MCF 10A (cell line): ENCODE measurements around the gene ZNF275. TPM values are rescaled to one million over a fixed set of nuclear protein-coding genes. Genes with fewer than 3 reads are reported as not detected.

Source experiments
- BruUV-seq: library from RNA; stranded (reverse); fragments of 400-500 nt; replicated peaks from 2 replicates; lab custom pipeline; 2021; lab: Mats Ljungman, UMichigan
- CTCF ChIA-PET: fragments of 300-600 bp; sonication (Branson Sonifier 250); formaldehyde crosslinking; extraction: SDS; loops from one replicate; lab custom pipeline; 2021; ENCODE audit warnings: antibody characterized with exemption, inconsistent platforms; lab: Yijun Ruan, JAX
- POLR2A ChIA-PET: fragments of 300-600, 350-650 bp; sonication (Branson Sonifier 250); formaldehyde crosslinking; extraction: SDS; loops from one replicate; lab custom pipeline; 2020; ENCODE audit warnings: antibody characterized with exemption, inconsistent platforms; lab: Yijun Ruan, JAX
- DNase-seq: peaks from one replicate; pipeline ENCODE4 v3.0.0-alpha.2; 2018; ENCODE audit not compliant: unreplicated experiment
- H3K27ac Mint-ChIP-seq: one replicate; pipeline ENCODE4 v1.8.0; 2022; ENCODE audit warnings: mild to moderate bottlenecking, low read depth, mixed read lengths; ENCODE audit not compliant: unreplicated experiment
- H3K27me3 Mint-ChIP-seq: one replicate; pipeline ENCODE4 v1.8.0; 2022; ENCODE audit warnings: mixed read lengths; ENCODE audit not compliant: insufficient read depth, unreplicated experiment
- H3K36me3 Mint-ChIP-seq: one replicate; pipeline ENCODE4 v1.8.0; 2022; ENCODE audit warnings: mild to moderate bottlenecking, moderate library complexity, mixed read lengths; ENCODE audit not compliant: insufficient read depth, unreplicated experiment
- H3K4me1 Mint-ChIP-seq: one replicate; pipeline ENCODE4 v1.8.0; 2022; ENCODE audit warnings: mixed read lengths; ENCODE audit not compliant: insufficient read depth, unreplicated experiment
- H3K4me3 Mint-ChIP-seq: one replicate; pipeline ENCODE4 v1.8.0; 2022; ENCODE audit warnings: mild to moderate bottlenecking, moderate library complexity, mixed read lengths; ENCODE audit not compliant: unreplicated experiment
- H3K9me3 Mint-ChIP-seq: one replicate; pipeline ENCODE4 v1.8.0; 2022; ENCODE audit warnings: mixed read lengths; ENCODE audit not compliant: unreplicated experiment
- intact Hi-C: fragments of 100-400 bp; cut with micrococcal nuclease; formaldehyde crosslinking; loops from 2 replicates; pipeline ENCODE4 v1.14.1; 2022
- total RNA-seq: library from RNA; stranded (reverse); gene quantifications from 2 replicates; pipeline ENCODE4 v1.2.3, GENCODE V29; 2022
- TF ChIP-seq, protein P1 (sequence below): fragments of 200-600 bp; IDR thresholded peaks from one replicate; pipeline ENCODE4 v1.8.0; 2022; ENCODE audit warnings: antibody characterized with exemption, mild to moderate bottlenecking; ENCODE audit not compliant: unreplicated experiment

Gene ZNF275
- total RNA-seq, 1 experiment from 2014 or later = 10.7 TPM

DNA sequence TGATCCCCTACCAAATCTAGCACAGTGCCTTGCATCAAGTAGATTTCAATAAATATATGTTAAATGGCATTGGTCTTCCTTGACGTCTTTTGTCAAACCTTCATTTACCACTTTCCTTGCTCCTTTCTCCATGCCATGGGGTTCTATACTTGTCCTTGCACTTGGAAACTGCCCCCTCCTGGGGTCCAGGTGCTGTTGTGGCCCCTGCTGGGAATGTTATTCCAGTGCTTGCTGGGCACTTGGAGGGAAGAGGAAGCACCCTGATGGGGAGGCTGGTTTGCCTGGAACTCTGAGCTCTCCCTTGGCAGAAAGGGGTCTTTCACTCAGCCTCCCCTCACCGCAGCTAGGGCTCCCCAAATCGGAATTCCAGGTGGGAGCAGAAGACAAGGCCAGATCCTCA is 18.9 kb downstream of the ZNF275 start:
- Mint-ChIP-seq H3K27ac (no peak overlapping the region), H3K4me1 (no peaks in the 10 kb centered on the region), H3K36me3 (no peaks in the 10 kb centered on the region), H3K4me3 (no peak overlapping the region), H3K9me3 (no peaks in the 10 kb centered on the region), H3K27me3 (no peaks in the 10 kb centered on the region)
- TF ChIP-seq, protein P1, sequence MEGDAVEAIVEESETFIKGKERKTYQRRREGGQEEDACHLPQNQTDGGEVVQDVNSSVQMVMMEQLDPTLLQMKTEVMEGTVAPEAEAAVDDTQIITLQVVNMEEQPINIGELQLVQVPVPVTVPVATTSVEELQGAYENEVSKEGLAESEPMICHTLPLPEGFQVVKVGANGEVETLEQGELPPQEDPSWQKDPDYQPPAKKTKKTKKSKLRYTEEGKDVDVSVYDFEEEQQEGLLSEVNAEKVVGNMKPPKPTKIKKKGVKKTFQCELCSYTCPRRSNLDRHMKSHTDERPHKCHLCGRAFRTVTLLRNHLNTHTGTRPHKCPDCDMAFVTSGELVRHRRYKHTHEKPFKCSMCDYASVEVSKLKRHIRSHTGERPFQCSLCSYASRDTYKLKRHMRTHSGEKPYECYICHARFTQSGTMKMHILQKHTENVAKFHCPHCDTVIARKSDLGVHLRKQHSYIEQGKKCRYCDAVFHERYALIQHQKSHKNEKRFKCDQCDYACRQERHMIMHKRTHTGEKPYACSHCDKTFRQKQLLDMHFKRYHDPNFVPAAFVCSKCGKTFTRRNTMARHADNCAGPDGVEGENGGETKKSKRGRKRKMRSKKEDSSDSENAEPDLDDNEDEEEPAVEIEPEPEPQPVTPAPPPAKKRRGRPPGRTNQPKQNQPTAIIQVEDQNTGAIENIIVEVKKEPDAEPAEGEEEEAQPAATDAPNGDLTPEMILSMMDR = no peak
- no peak for DNase-seq
- ChIA-PET CTCF (no interaction called here), POLR2A (interaction anchor here (0.7 kb wide), 1 partner anchor 410 kb away, joined by 3 read pairs; no protein-coding TSS in a partner anchor)
- intact Hi-C loops = no loop called here
- no TSS peak for BruUV-seq

DNA sequence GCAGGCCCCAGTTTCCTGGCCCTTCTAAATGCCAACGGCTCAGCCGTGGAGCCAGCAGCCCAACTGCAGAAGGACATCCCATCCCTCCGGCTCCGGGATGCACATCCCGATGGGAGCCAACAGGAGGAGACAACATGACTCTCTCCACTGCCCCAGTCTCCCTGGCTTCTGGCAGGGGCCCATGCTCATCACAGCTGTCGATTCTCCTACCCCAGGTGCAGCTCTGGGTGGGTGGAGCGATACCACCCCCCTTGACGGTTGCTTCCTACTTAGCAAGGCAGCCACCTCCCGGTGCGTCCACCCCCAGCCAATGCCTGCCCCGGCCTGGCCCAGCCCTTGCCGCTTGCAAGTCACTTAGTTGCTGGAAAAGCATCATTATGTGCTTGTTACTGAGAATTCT is 19.5 kb downstream of the ZNF275 start:
- Mint-ChIP-seq H3K36me3 (no peaks in the 10 kb centered on the region), H3K4me3 (no peak overlapping the region), H3K9me3 (no peaks in the 10 kb centered on the region), H3K27me3 (no peaks in the 10 kb centered on the region), H3K27ac (no peak overlapping the region), H3K4me1 (no peaks in the 10 kb centered on the region)
- TF ChIP-seq, protein P1 = no peak
- CTCF ChIA-PET = no interaction called here
- POLR2A ChIA-PET = interaction anchor here (0.7 kb wide), 1 partner anchor 409 kb away, joined by 3 read pairs; no protein-coding TSS in a partner anchor
- DNase-seq = no peak
- intact Hi-C loops = no loop called here
- no TSS peak for BruUV-seq

DNA sequence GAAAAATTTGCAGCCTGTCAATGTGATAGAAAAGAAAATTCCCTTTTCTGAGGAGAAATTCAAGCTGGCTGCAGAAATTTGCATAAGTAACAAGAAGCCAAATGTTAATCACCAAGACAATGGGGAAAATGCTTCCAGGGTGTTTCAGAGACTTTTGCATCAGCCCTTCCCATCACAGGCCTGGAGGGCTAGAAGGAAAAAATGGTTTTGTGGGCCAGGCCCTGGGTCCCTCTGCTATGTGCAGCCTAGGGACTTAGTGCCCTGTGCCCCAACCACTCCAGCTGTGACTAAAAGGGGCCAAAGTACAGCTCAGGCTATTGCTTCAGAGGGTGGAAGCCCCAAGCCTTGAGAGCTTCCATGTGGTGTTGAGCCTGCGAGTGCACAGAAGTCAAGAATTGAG is 23.9 kb downstream of the ZNF275 start:
- DNase-seq = no peak
- H3K4me3 Mint-ChIP-seq = no peak overlapping the region
- ChIA-PET CTCF (no interaction called here), POLR2A (no interaction called here)
- no peaks in the 10 kb centered on the region for H3K9me3 Mint-ChIP-seq
- no peaks in the 10 kb centered on the region for H3K4me1 Mint-ChIP-seq
- no TSS peak for BruUV-seq
- no peaks in the 10 kb centered on the region for H3K36me3 Mint-ChIP-seq
- TF ChIP-seq, protein P1 = no peak
- peaks cover 8% of the 10 kb centered on the region for H3K27me3 Mint-ChIP-seq
- intact Hi-C loops = no loop called here
- H3K27ac Mint-ChIP-seq = no peak overlapping the region

DNA sequence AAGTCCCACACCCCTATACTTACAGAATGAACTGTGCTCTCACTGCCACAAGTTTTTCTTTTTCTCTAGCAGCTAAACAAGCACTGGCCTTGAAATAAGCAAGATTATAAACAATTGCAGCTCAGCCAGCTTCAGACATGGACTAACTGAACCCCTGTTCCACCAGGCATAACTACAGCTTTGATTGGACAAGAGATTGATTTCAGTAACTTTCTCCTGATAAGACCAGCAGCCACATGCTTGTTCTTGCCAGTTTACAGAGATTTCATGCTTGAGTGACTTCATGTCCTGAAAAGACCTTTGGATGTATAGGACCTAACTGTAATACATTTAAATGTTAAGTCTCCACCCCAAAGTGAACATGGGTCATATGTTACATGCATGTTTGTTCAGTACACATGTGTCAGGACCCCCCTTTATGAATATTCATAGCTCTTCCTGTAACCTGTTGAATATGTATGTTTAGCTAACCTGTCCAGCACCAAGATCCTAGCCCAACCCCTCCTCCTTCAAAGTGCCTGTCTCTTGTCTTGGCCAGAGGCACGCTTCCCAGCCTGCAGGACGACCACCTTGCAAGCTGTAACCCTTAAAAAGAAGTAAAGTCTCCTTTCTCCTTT is 27.9 kb downstream of the ZNF275 start:
- TF ChIP-seq, protein P1 = no peak
- Mint-ChIP-seq H3K9me3 (no peaks in the 10 kb centered on the region), H3K4me1 (no peaks in the 10 kb centered on the region), H3K27me3 (peaks cover 42% of the 10 kb centered on the region), H3K36me3 (no peaks in the 10 kb centered on the region), H3K27ac (no peak overlapping the region), H3K4me3 (no peak overlapping the region)
- no TSS peak for BruUV-seq
- no peak for DNase-seq
- ChIA-PET POLR2A (no interaction called here), CTCF (interaction anchor here (1.0 kb wide), 1 partner anchor 110 kb away, joined by 3 read pairs; no protein-coding TSS in a partner anchor)
- intact Hi-C loops = no loop called here
